Measurements from ENCODE around the gene RRP15. TPM values are rescaled to one million over a fixed set of nuclear protein-coding genes. Genes with fewer than 3 reads are reported as not detected.

Gene RRP15
- total and polyA plus RNA-seq, 2 of the 8 experiments (the other 6 are each of a cell fraction or from before 2014, with no cell fraction given): 3.7 to 52.8 TPM

GRCh38 chr1:218383051-218383450, 98.0 kb downstream of the RRP15 start:
- FAIRE-seq (no peak), DNase-seq (ENCODE audit: low read depth in 1 of 2, low spot score in 2 of 2) (no peak)
- no peaks in the 10 kb centered on the region for H3K9me3 ChIP-seq (ENCODE audit: insufficient read depth in 2 of 2, low read depth in 1 of 2, low read length in 1 of 2)
- no peak overlapping the region for H2BK5ac ChIP-seq (ENCODE audit: low read depth, low read length)
- H3K79me1 ChIP-seq (ENCODE audit: low read depth, low read length): no peaks in the 10 kb centered on the region
- 77% methylated on average over 2 of the region's 2 CpGs; no CpG with 5 or more reads in 1 of the 2 experiments for WGBS, 2 experiments (ENCODE audit: extremely low coverage in 1 of 2, insufficient coverage in 1 of 2, insufficient read length in 1 of 2, insufficient replicate concordance in 2 of 2, low coverage in 1 of 2, low lambda C conversion rate in 2 of 2, missing lambda C conversion rate in 1 of 2)
- no peak overlapping the region for H3K4me3 ChIP-seq (ENCODE audit: extremely low read depth in 1 of 4, insufficient read depth in 2 of 4, low read depth in 3 of 4, low read length in 4 of 4)
- H3K4me1 ChIP-seq (replicated peaks in 1 of 4; ENCODE audit: control insufficient read depth in 3 of 4, insufficient read depth in 4 of 4, low read length in 3 of 4): no peaks in the 10 kb centered on the region
- no peak overlapping the region for H2AFZ ChIP-seq (ENCODE audit: low read length)
- H3K27me3 ChIP-seq (replicated peaks in 1 of 4; ENCODE audit: control insufficient read depth in 3 of 4, extremely low read depth in 1 of 4, insufficient read depth in 3 of 4, low read length in 3 of 4): no peaks in the 10 kb centered on the region
- H3K4ac ChIP-seq (replicated peaks; ENCODE audit: insufficient read length, low read depth, low read length): no peak overlapping the region
- no peak overlapping the region for H3K23ac ChIP-seq (ENCODE audit: insufficient read length)
- H2BK20ac ChIP-seq (ENCODE audit: low read length): no peak overlapping the region
- H2BK15ac ChIP-seq (ENCODE audit: low read length): no peak overlapping the region
- H4K91ac ChIP-seq (replicated peaks; ENCODE audit: insufficient read length, low read length): no peak overlapping the region
- H3K23me2 ChIP-seq (ENCODE audit: low read depth, low read length): no peaks in the 10 kb centered on the region
- H4K5ac ChIP-seq (ENCODE audit: insufficient read length, low read depth, low read length): no peak overlapping the region
- H3K18ac ChIP-seq (ENCODE audit: extremely low read depth, low read length): no peak overlapping the region
- no peaks in the 10 kb centered on the region for H3K36me3 ChIP-seq (ENCODE audit: control insufficient read depth in 2 of 4, insufficient read depth in 4 of 4, low read length in 3 of 4)
- POLR2A ChIA-PET (ENCODE audit: partially characterized antibody): interaction anchor here (0.6 kb wide), 1 partner anchor 585 kb away, joined by 3 read pairs; no protein-coding TSS in a partner anchor
- H3K79me2 ChIP-seq (ENCODE audit: control insufficient read depth in 1 of 2, insufficient read depth in 2 of 2, low read length in 2 of 2): no peaks in the 10 kb centered on the region
- H2AK5ac ChIP-seq (ENCODE audit: low read depth, low read length): no peak overlapping the region
- no peak overlapping the region for H3K9ac ChIP-seq (replicated peaks in 1 of 4; ENCODE audit: extremely low read depth in 1 of 4, low read depth in 3 of 4, low read length in 3 of 4)
- no peaks in the 10 kb centered on the region for H4K20me1 ChIP-seq (replicated peaks in 1 of 2; ENCODE audit: control insufficient read depth in 1 of 2, insufficient read depth in 2 of 2, low read length in 2 of 2)
- H2BK12ac ChIP-seq (ENCODE audit: low read depth, low read length): no peak overlapping the region
- H4K8ac ChIP-seq (ENCODE audit: extremely low read depth, insufficient read depth, low read length): no peak overlapping the region
- TF ChIP-seq TAF7 (optimal IDR thresholded peaks at IDR 0.05; ENCODE audit: borderline replicate concordance, low read depth, low read length) (no peak), POU5F1 (IDR thresholded peaks at IDR 0.05; ENCODE audit: low read depth, low read length) (no peak), EP300 (IDR thresholded peaks at IDR 0.05; ENCODE audit: borderline replicate concordance in 1 of 2, low read depth in 2 of 2, low read length in 2 of 2) (no peak), CTCF (IDR thresholded peaks at IDR 0.05; ENCODE audit: control extremely low read depth in 1 of 3, insufficient read depth in 1 of 3, low read depth in 1 of 3, low read length in 3 of 3) (no peak), ZNF274 (IDR thresholded peaks at IDR 0.05; ENCODE audit: borderline replicate concordance, extremely low read depth, low read length) (no peak), GABPA (IDR thresholded peaks at IDR 0.05; ENCODE audit: borderline replicate concordance, insufficient read depth, low read length) (no peak), SP2 (IDR thresholded peaks at IDR 0.05; ENCODE audit: low read length) (no peak)
- H3K14ac ChIP-seq (ENCODE audit: insufficient read length): no peak overlapping the region
- H3K4me2 ChIP-seq (ENCODE audit: insufficient read depth in 1 of 2, low read depth in 2 of 2, low read length in 2 of 2): no peak overlapping the region
- no peak overlapping the region for H2BK120ac ChIP-seq (replicated peaks; ENCODE audit: low read depth, low read length)
- no peak overlapping the region for H3K56ac ChIP-seq (replicated peaks; ENCODE audit: insufficient read length, low read depth, low read length)
- no peak overlapping the region for H3K27ac ChIP-seq (ENCODE audit: low read depth, low read length)
- CTCF ChIA-PET (ENCODE audit: partially characterized antibody): interaction anchor here (0.7 to 1.3 kb wide), 2 partner anchors 15 to 17 kb away, joined by 3 read pairs; no protein-coding TSS in a partner anchor

Data from H1 (cell line).